Measurements from ENCODE around the gene KBTBD12. TPM values are rescaled to one million over a fixed set of nuclear protein-coding genes. Genes with fewer than 3 reads are reported as not detected.

The KBTBD12 gene
- polyA plus RNA-seq, 1 of the 3 experiments (the other 2 are of a cell fraction), result not detected

DNA sequence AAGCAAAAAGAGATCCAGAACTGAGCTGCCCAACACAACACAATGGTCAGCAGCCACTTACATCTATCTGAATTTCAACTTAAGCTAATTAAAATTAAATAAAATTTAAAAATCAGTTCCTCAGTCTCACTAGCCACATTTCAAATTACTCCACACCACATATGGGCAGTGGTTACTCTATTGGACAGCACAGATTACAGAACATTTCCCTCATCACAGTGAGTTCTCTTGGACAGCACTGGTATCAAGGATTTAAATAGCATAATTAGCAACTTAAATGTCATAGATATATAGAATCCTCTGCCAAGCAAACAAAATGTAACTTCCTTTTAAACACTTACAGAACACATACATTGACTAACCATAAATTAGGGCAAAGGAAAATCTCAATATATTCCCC is 64.4 kb downstream of the KBTBD12 start:
- H3K4me2 ChIP-seq, result no peak overlapping the region
- H3K27ac ChIP-seq (ENCODE audit: low read depth in 2 of 2, low read length in 1 of 2), result no peak overlapping the region
- no peak overlapping the region for H2AFZ ChIP-seq (ENCODE audit: low read depth)
- DNase-seq, result no peak
- H3K9me2 ChIP-seq, result no peaks in the 10 kb centered on the region
- no peak overlapping the region for H3K4me3 ChIP-seq (ENCODE audit: low read depth in 2 of 2, low read length in 1 of 2)
- H3K36me3 ChIP-seq (replicated peaks in 1 of 2; ENCODE audit: control insufficient read depth in 1 of 2, insufficient read depth in 2 of 2, low read length in 1 of 2), result no peaks in the 10 kb centered on the region
- no peak overlapping the region for H3K9ac ChIP-seq
- ChIA-PET CTCF (interaction anchor here (0.8 to 1.0 kb wide), 2 partner anchors 9 to 11 kb away, joined by 3 to 6 read pairs; no protein-coding TSS in a partner anchor), POLR2A (no interaction called here)
- peaks cover 0 to 6% of the 10 kb centered on the region in 2 experiments; a peak in 1 of 4 replicates for H3K4me1 ChIP-seq (ENCODE audit: control insufficient read depth in 1 of 2, insufficient read depth in 2 of 2, low read depth in 1 of 2, low read length in 1 of 2)
- H3K79me2 ChIP-seq (ENCODE audit: insufficient read depth), result no peaks in the 10 kb centered on the region
- no peaks in the 10 kb centered on the region for H4K20me1 ChIP-seq (ENCODE audit: insufficient read depth)
- H3K9me3 ChIP-seq, result no peaks in the 10 kb centered on the region
- H3K27me3 ChIP-seq (ENCODE audit: insufficient read depth), result no peaks in the 10 kb centered on the region
- no peaks in the 10 kb centered on the region for H3F3A ChIP-seq (replicated peaks; ENCODE audit: insufficient read depth)
- TF ChIP-seq RCOR1 (IDR thresholded peaks at IDR 0.05; ENCODE audit: low read length) (no peak), SMC3 (IDR thresholded peaks at IDR 0.05; ENCODE audit: low read depth, low read length) (no peak), GABPA (IDR thresholded peaks at IDR 0.05; ENCODE audit: low read depth) (no peak), JUND (IDR thresholded peaks at IDR 0.05) (no peak), REST (IDR thresholded peaks at IDR 0.05; ENCODE audit: low read depth, low read length) (no peak), USF2 (IDR thresholded peaks at IDR 0.05; ENCODE audit: borderline replicate concordance, low read depth, low read length) (no peak), EP300 (IDR thresholded peaks at IDR 0.05; ENCODE audit: borderline replicate concordance in 1 of 2, low read depth in 1 of 2, low read length in 1 of 2) (no peak)
- TF ChIP-seq, protein P1, sequence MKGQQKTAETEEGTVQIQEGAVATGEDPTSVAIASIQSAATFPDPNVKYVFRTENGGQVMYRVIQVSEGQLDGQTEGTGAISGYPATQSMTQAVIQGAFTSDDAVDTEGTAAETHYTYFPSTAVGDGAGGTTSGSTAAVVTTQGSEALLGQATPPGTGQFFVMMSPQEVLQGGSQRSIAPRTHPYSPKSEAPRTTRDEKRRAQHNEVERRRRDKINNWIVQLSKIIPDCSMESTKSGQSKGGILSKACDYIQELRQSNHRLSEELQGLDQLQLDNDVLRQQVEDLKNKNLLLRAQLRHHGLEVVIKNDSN (IDR thresholded peaks at IDR 0.05; ENCODE audit: borderline replicate concordance, low read depth), result no peak

DNA sequence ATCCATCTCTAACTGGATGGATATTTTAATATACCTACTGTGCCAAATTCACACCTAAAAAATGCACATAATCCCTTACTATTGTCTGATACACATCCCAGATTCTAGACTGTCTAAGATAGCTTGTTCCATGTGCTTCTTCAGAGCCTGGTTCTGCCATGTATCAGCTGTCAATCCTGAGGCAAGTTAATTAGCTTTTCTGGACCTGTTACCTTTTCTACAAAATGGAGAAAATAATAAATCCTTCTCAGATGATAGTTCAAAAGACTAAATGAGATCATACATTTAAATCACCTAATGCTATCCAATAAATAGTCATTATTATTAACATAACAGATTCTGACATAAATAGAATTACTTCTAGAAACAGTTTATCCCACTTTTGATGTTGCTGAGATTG is 66.1 kb downstream of the KBTBD12 start:
- H3K4me2 ChIP-seq, result no peak overlapping the region
- no peaks in the 10 kb centered on the region for H3K27me3 ChIP-seq (ENCODE audit: insufficient read depth)
- no peaks in the 10 kb centered on the region for H3K9me2 ChIP-seq
- no peaks in the 10 kb centered on the region for H3K9me3 ChIP-seq
- ChIA-PET CTCF (interaction anchor here (0.7 kb wide), 1 partner anchor 292 kb away, joined by 3 read pairs; no protein-coding TSS in a partner anchor), POLR2A (no interaction called here)
- DNase-seq, result no peak
- H3K36me3 ChIP-seq (replicated peaks in 1 of 2; ENCODE audit: control insufficient read depth in 1 of 2, insufficient read depth in 2 of 2, low read length in 1 of 2), result no peaks in the 10 kb centered on the region
- H4K20me1 ChIP-seq (ENCODE audit: insufficient read depth), result no peaks in the 10 kb centered on the region
- H3F3A ChIP-seq (replicated peaks; ENCODE audit: insufficient read depth), result no peaks in the 10 kb centered on the region
- H3K9ac ChIP-seq, result no peak overlapping the region
- H3K79me2 ChIP-seq (ENCODE audit: insufficient read depth), result no peaks in the 10 kb centered on the region
- H3K4me3 ChIP-seq (ENCODE audit: low read depth in 2 of 2, low read length in 1 of 2), result no peak overlapping the region
- no peak overlapping the region for H3K27ac ChIP-seq (ENCODE audit: low read depth in 2 of 2, low read length in 1 of 2)
- H2AFZ ChIP-seq (ENCODE audit: low read depth), result no peak overlapping the region
- no peaks in the 10 kb centered on the region for H3K4me1 ChIP-seq (ENCODE audit: control insufficient read depth in 1 of 2, insufficient read depth in 2 of 2, low read depth in 1 of 2, low read length in 1 of 2)
- TF ChIP-seq RAD21 (IDR thresholded peaks at IDR 0.05; ENCODE audit: low read length), result no peak
- TF ChIP-seq, protein P2, sequence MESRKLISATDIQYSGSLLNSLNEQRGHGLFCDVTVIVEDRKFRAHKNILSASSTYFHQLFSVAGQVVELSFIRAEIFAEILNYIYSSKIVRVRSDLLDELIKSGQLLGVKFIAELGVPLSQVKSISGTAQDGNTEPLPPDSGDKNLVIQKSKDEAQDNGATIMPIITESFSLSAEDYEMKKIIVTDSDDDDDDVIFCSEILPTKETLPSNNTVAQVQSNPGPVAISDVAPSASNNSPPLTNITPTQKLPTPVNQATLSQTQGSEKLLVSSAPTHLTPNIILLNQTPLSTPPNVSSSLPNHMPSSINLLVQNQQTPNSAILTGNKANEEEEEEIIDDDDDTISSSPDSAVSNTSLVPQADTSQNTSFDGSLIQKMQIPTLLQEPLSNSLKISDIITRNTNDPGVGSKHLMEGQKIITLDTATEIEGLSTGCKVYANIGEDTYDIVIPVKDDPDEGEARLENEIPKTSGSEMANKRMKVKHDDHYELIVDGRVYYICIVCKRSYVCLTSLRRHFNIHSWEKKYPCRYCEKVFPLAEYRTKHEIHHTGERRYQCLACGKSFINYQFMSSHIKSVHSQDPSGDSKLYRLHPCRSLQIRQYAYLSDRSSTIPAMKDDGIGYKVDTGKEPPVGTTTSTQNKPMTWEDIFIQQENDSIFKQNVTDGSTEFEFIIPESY (IDR thresholded peaks at IDR 0.05; ENCODE audit: borderline replicate concordance, low read depth), result no peak
- no peak for TF ChIP-seq FOXM1 (IDR thresholded peaks at IDR 0.05; ENCODE audit: low read depth)
- TF ChIP-seq NFIC (IDR thresholded peaks at IDR 0.05; ENCODE audit: borderline replicate concordance), result no peak
- no peak for TF ChIP-seq SIN3A (IDR thresholded peaks at IDR 0.05; ENCODE audit: borderline replicate concordance, low read depth, low read length)
- TF ChIP-seq FOSL2 (IDR thresholded peaks at IDR 0.05; ENCODE audit: borderline replicate concordance, low read depth), result no peak
- TF ChIP-seq TCF12 (IDR thresholded peaks at IDR 0.05), result no peak
- no peak for TF ChIP-seq POLR2AphosphoS5 (IDR thresholded peaks at IDR 0.05; ENCODE audit: low read depth, low read length)
- TF ChIP-seq JUND (IDR thresholded peaks at IDR 0.05), result no peak
- TF ChIP-seq GABPA (IDR thresholded peaks at IDR 0.05; ENCODE audit: low read depth), result no peak
- no peak for TF ChIP-seq TEAD4 (IDR thresholded peaks at IDR 0.05; ENCODE audit: borderline replicate concordance, insufficient read depth)
- no peak for TF ChIP-seq EP300 (IDR thresholded peaks at IDR 0.05; ENCODE audit: borderline replicate concordance in 1 of 2, low read depth in 1 of 2, low read length in 1 of 2)
- no peak for TF ChIP-seq YY1 (IDR thresholded peaks at IDR 0.05; ENCODE audit: low read depth)
- TF ChIP-seq, protein P3, sequence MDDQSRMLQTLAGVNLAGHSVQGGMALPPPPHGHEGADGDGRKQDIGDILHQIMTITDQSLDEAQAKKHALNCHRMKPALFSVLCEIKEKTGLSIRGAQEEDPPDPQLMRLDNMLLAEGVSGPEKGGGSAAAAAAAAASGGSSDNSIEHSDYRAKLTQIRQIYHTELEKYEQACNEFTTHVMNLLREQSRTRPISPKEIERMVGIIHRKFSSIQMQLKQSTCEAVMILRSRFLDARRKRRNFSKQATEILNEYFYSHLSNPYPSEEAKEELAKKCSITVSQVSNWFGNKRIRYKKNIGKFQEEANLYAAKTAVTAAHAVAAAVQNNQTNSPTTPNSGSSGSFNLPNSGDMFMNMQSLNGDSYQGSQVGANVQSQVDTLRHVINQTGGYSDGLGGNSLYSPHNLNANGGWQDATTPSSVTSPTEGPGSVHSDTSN (IDR thresholded peaks at IDR 0.05), result no peak
- no peak for TF ChIP-seq RXRA (IDR thresholded peaks at IDR 0.05; ENCODE audit: borderline replicate concordance, low read depth)
- no peak for TF ChIP-seq RFX5 (IDR thresholded peaks at IDR 0.05; ENCODE audit: low read length)
- TF ChIP-seq TAF1 (IDR thresholded peaks at IDR 0.05; ENCODE audit: borderline replicate concordance, low read depth, low read length), result no peak
